Kidney (tissue), 14 donors: ENCODE data around the gene TRMT44. TPM values are rescaled to one million over a fixed set of nuclear protein-coding genes. Genes with fewer than 3 reads are reported as not detected.

Source experiments
- DNase-seq, 5 donors: peaks; one replicate each; pipeline ENCODE4 v3.0.0-alpha.2; 2013 to 2020
- FAIRE-seq: peaks from 2 replicates; lab custom pipeline; 2012; peaks lifted over from hg19 to GRCh38; lab: Jason Lieb, UNC
- H3K27ac ChIP-seq, 2 donors: one replicate each; pipeline ENCODE4 v1.7.0; 2013; ENCODE audit warnings: low read depth in 2 of 2, low read length in 2 of 2, inconsistent platforms in 1 of 2
- H3K27me3 ChIP-seq: one replicate; pipeline ENCODE4 v1.7.1; 2013; ENCODE audit warnings: low read length, inconsistent platforms; ENCODE audit not compliant: control insufficient read depth, insufficient read depth
- H3K36me3 ChIP-seq, 3 donors: one replicate each; pipeline versions ENCODE4 v1.7.0 to v1.7.1; 2013; ENCODE audit warnings: low read length in 3 of 3, control low read depth in 1 of 3, inconsistent platforms in 1 of 3; ENCODE audit not compliant: insufficient read depth in 3 of 3, control insufficient read depth in 2 of 3
- H3K4me1 ChIP-seq, 3 donors: one replicate each; pipeline versions ENCODE4 v1.7.0 to v1.7.1; 2013; ENCODE audit warnings: low read length in 3 of 3, inconsistent platforms in 1 of 3, low read depth in 1 of 3; ENCODE audit not compliant: control insufficient read depth in 2 of 3, insufficient read depth in 2 of 3
- H3K4me3 ChIP-seq, 3 donors: one replicate each; pipeline versions ENCODE4 v1.7.0 to v1.8.1; 2013; ENCODE audit warnings: low read length in 3 of 3, control low read depth in 1 of 3, inconsistent platforms in 1 of 3
- H3K9ac ChIP-seq, 3 donors: one replicate each; pipeline versions ENCODE4 v1.7.0 to v1.7.1; 2013; ENCODE audit warnings: low read length in 3 of 3, control low read depth in 1 of 3, inconsistent platforms in 1 of 3
- H3K9me3 ChIP-seq, 3 donors: one replicate each; pipeline versions ENCODE4 v1.7.0 to v1.7.1; 2013; ENCODE audit warnings: low read length in 3 of 3, control low read depth in 1 of 3, inconsistent platforms in 1 of 3; ENCODE audit not compliant: control insufficient read depth in 2 of 3, insufficient read depth in 1 of 3
- CTCF ChIP-seq: IDR thresholded peaks from 3 replicates; pipeline ENCODE4 v1.5.1; 2012; ENCODE audit warnings: mild to moderate bottlenecking, moderate library complexity, borderline replicate concordance; ENCODE audit not compliant: insufficient read depth; ENCODE audit errors: extremely low read depth
- intact Hi-C: fragments of 100-400 bp; cut with DNase I; formaldehyde crosslinking; loops from one replicate; pipeline ENCODE4 v1.11.1; 2022
- polyA plus RNA-seq: library from polyadenylated mRNA; stranded (reverse); fragments of 350-450 nt; fragmentation: Illumina TruSeq; extraction: RNeasy Lipid Tissue Mini Kit (QIAGEN cat#74804); gene quantifications from one replicate; pipeline ENCODE4 v1.2.3, GENCODE V29; 2014; ENCODE audit warnings: low read depth, low replicate concordance; ENCODE audit not compliant: insufficient read depth
- total RNA-seq: library from RNA; stranded (reverse); fragmentation: NEBNext Ultra II Directional; extraction: Animal tissue kit (Norgen Biotek cat#: 25700); gene quantifications from one replicate; pipeline ENCODE4 v1.2.1, GENCODE V29; 2021
- donor health status: control.
- donor health status: control.
- donor health status: control.
- donor health status: control.
- donor health status: control.
- donor health status: DM: yes; HTN: yes; CAD: no.
- donor health status: Normal renal cell carcinoma (clear cell type).

TRMT44 gene
- total and polyA plus RNA-seq, 2 donors from 2014 or later, result 5.1 to 20.1 TPM

- no peak overlapping the region for H3K4me3 ChIP-seq
- no peaks in the 10 kb centered on the region for H3K9me3 ChIP-seq
- TF ChIP-seq CTCF, result no peak
- H3K36me3 ChIP-seq, result peaks cover 4 to 31% (median 18%) of the 10 kb centered on the region in 3 donors
- intact Hi-C loops, result no loop called here
- no peaks in the 10 kb centered on the region for H3K27me3 ChIP-seq
- no peak for FAIRE-seq
- H3K27ac ChIP-seq, result no peak overlapping the region
- H3K9ac ChIP-seq, result no peak overlapping the region
- no peaks in the 10 kb centered on the region for H3K4me1 ChIP-seq
- DNase-seq, result no peak
Observed at GRCh38 chr4:8411351-8412180, 29.0 kb upstream of the TRMT44 start.

DNA sequence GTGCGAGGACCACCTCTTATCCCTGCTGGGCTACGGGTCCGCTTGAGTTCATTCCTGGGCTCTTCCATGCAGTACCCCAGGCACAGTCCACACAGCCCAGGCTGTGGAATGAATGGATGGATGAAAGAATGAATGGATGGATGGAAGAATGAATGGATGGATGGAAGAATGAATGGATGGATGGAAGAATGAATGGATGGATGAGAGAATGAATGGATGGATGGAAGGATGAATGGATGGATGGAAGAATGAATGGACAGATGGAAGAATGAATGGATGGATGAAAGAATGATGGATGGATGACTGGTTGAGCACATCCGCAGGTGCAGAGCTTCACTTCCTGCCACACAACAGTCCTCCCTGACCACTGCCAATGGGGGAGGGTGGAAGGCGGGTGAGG, 28.3 kb upstream of the TRMT44 start:
- Histone ChIP-seq H3K9ac (no peak overlapping the region), H3K36me3 (peaks cover 4 to 31% (median 21%) of the 10 kb centered on the region in 3 donors), H3K4me3 (no peak overlapping the region), H3K27ac (no peak overlapping the region), H3K27me3 (no peaks in the 10 kb centered on the region), H3K9me3 (no peaks in the 10 kb centered on the region), H3K4me1 (no peaks in the 10 kb centered on the region)
- FAIRE-seq (no peak), DNase-seq (no peak)
- no peak for TF ChIP-seq CTCF
- intact Hi-C loops, result no loop called here

DNA sequence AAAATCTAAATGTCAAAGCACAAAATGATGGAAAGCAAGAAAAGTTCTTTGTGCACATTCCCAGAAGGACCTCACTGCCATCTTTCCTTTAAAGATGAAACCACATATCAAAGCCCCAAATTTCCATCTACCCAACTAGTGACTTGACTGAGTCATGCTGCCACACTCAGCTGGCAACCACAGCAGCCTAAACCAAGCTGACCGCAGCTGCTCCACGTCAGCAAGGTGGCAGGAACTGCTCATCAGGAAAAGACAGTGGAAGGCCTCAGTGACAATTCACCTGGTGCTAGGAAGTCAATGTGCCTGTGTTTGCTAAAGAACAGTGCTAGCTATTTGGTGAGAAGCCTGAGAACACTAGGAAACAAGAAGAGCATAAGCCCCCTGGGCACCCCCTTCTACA, 26.2 kb upstream of the TRMT44 start:
- peaks cover 3 to 25% (median 18%) of the 10 kb centered on the region in 3 donors for H3K36me3 ChIP-seq
- no peak overlapping the region for H3K9ac ChIP-seq
- no peaks in the 10 kb centered on the region for H3K9me3 ChIP-seq
- H3K27me3 ChIP-seq, result no peaks in the 10 kb centered on the region
- no peak overlapping the region for H3K27ac ChIP-seq
- DNase-seq, result no peak
- TF ChIP-seq CTCF, result no peak
- no peaks in the 10 kb centered on the region for H3K4me1 ChIP-seq
- no peak overlapping the region for H3K4me3 ChIP-seq
- intact Hi-C loops, result no loop called here
- no peak for FAIRE-seq
